A549 (cell line): ENCODE measurements around the gene UNC13B. TPM values are rescaled to one million over a fixed set of nuclear protein-coding genes. Genes with fewer than 3 reads are reported as not detected.

Experiments
- ATAC-seq, 2 experiments: fragments of 200-7000 bp in 1 of 2; fragments of >200 bp in 1 of 2; cut with Nextera tagmentation in 1 of 2; cut with Tn5 transposase in 1 of 2; 3 replicates each; pipeline versions ENCODE4 v1.8.0 to v1.9.1; 2018 to 2020; ENCODE audit warnings: mild to moderate bottlenecking in 1 of 2, moderate library complexity in 1 of 2
- CTCF ChIA-PET: fragments of 300-600 bp; sonication (Branson Sonifier 250); formaldehyde crosslinking; extraction: SDS; loops from one replicate; lab custom pipeline; 2021; ENCODE audit warnings: antibody characterized with exemption, inconsistent platforms; lab: Yijun Ruan, JAX
- POLR2A ChIA-PET: fragments of 350-600 bp; formaldehyde crosslinking; extraction: SDS; loops from one replicate; lab custom pipeline; 2021; ENCODE audit warnings: antibody characterized with exemption, inconsistent platforms; lab: Yijun Ruan, JAX
- DNase-seq, 2 experiments: peaks; one replicate each; pipeline versions ENCODE4 v3.0.0 to v3.0.0-alpha.2; 2011 to 2016; ENCODE audit warnings: low read depth in 1 of 2, low spot score in 1 of 2
- FAIRE-seq: peaks from 2 replicates; lab custom pipeline; 2011; peaks lifted over from hg19 to GRCh38; lab: Jason Lieb, UNC
- H3K27ac ChIP-seq, 2 experiments: fragments of >200 bp; sonication (Bioruptor Twin); formaldehyde crosslinking; 3 replicates each; pipeline ENCODE4 v1.5.1; 2016 to 2017
- H3K4me1 ChIP-seq: fragments of >200 bp; sonication (Bioruptor Twin); formaldehyde crosslinking; 3 replicates; pipeline ENCODE4 v1.6.1; 2016
- H3K4me2 ChIP-seq: fragments of >200 bp; sonication (Bioruptor Twin); formaldehyde crosslinking; 3 replicates; pipeline ENCODE4 v1.6.1; 2016
- H3K4me3 ChIP-seq: fragments of >200 bp; sonication (Bioruptor Twin); formaldehyde crosslinking; 3 replicates; pipeline ENCODE4 v1.5.1; 2016
- H3K9me3 ChIP-seq: fragments of >200 bp; sonication (Bioruptor Twin); formaldehyde crosslinking; 3 replicates; pipeline ENCODE4 v1.6.1; 2016
- BHLHE40 ChIP-seq: IDR thresholded peaks from 2 replicates; pipeline ENCODE4 v1.6.1; 2012; ENCODE audit warnings: low read depth, low read length, inconsistent platforms
- EHMT2 ChIP-seq: fragments of 200-600 bp; sonication (generic); IDR thresholded peaks from 2 replicates; pipeline ENCODE4 v1.6.1; 2016; ENCODE audit warnings: antibody characterized with exemption, low read depth, mild to moderate bottlenecking, moderate library complexity
- FOSB ChIP-seq: fragments of 250-450 bp; sonication (Bioruptor Pico); IDR thresholded peaks from 2 replicates; pipeline ENCODE4 v1.5.0; 2020; ENCODE audit warnings: mild to moderate bottlenecking, moderate library complexity
- JUN ChIP-seq, 2 experiments: fragments of >200 bp; sonication (Bioruptor Twin); formaldehyde crosslinking; IDR thresholded peaks; 2 replicates in 1 of 2; 3 replicates in 1 of 2; pipeline ENCODE4 v1.6.1; 2016 to 2017
- NFE2L2 ChIP-seq: fragments of 150-350 bp; conservative IDR thresholded peaks from 2 replicates; pipeline ENCODE4 v1.6.1; 2014; ENCODE audit warnings: low read length
- PHF8 ChIP-seq: fragments of 200-600 bp; sonication (generic); IDR thresholded peaks from 2 replicates; pipeline ENCODE4 v1.6.1; 2016; ENCODE audit warnings: low read depth, mild to moderate bottlenecking, antibody characterized with exemption, moderate library complexity, borderline replicate concordance
- POLR2A ChIP-seq: IDR thresholded peaks from 2 replicates; pipeline ENCODE4 v1.6.1; 2012; ENCODE audit warnings: mild to moderate bottlenecking, low read length
- SREBF2 ChIP-seq: fragments of 450-650 bp; IDR thresholded peaks from 2 replicates; pipeline ENCODE4 v1.6.1; 2014; ENCODE audit warnings: mild to moderate bottlenecking, moderate library complexity
- ZC3H11A ChIP-seq: fragments of 450-650 bp; IDR thresholded peaks from 2 replicates; pipeline ENCODE4 v1.6.1; 2014; ENCODE audit warnings: antibody characterized with exemption, mild to moderate bottlenecking
- ZNF302 ChIP-seq: fragments of 250-450 bp; sonication (Bioruptor Pico); IDR thresholded peaks from 2 replicates; pipeline ENCODE4 v1.9.0; 2021; ENCODE audit warnings: inconsistent platforms, mild to moderate bottlenecking, moderate library complexity
- WGBS: methylation state at CpG from one replicate; pipeline ENCODE4 v1.1.6; 2017; ENCODE audit errors: missing lambda C conversion rate; 5-methylcytosine and 5-hydroxymethylcytosine counted together
- polyA minus RNA-seq: library from RNA; depleted of rRNA, polyadenylated mRNA; stranded (reverse); fragments of >200 nt; gene quantifications from 2 replicates; pipeline ENCODE4 v1.2.3, GENCODE V29; 2011; rRNA and poly(A)+ RNA removed
- polyA plus RNA-seq, 4 experiments: library from polyadenylated mRNA; depleted of rRNA in 3 of 4; stranded (reverse); fragments of >200 nt; fragmentation: RNase III in 1 of 4; extraction: RNeasy Plus Mini Kit Qiagen cat#74134 plus additional on column Dnase treatment in 1 of 4; gene quantifications; 2 replicates in 3 of 4; 3 replicates in 1 of 4; pipeline ENCODE4 v1.2.3, GENCODE V29; 2011 to 2017
- TF ChIP-seq, protein P1 (sequence below): fragments of >200 bp; sonication (Bioruptor Twin); formaldehyde crosslinking; IDR thresholded peaks from 3 replicates; pipeline ENCODE4 v1.5.1; 2016
- TF ChIP-seq, protein P2 (sequence below): fragments of >200 bp; sonication (Bioruptor Twin); formaldehyde crosslinking; IDR thresholded peaks from 3 replicates; pipeline ENCODE4 v1.6.1; 2016
- TF ChIP-seq, protein P3 (sequence below): IDR thresholded peaks from 2 replicates; pipeline ENCODE4 v1.6.1; 2012
- TF ChIP-seq, protein P4 (sequence below): fragments of 200-600 bp; sonication (generic); IDR thresholded peaks from 2 replicates; pipeline ENCODE4 v1.6.1; 2016; ENCODE audit warnings: antibody characterized with exemption, mild to moderate bottlenecking, moderate library complexity

Gene UNC13B
- polyA plus RNA-seq (2011; rRNA removed) (17.8 and 24.0 TPM in 2 replicates), polyA plus RNA-seq (2017; fragmentation: RNase III; extraction: RNeasy Plus Mini Kit Qiagen cat#74134 plus additional on column Dnase treatment) (9.9 to 11.0 TPM (median 11.0 TPM) in 3 replicates), polyA minus RNA-seq (27.7 and 36.9 TPM in 2 replicates)
- polyA plus RNA-seq (2012; cell fraction: cytosol; rRNA removed): 5.9 and 6.4 TPM in 2 replicates
- polyA plus RNA-seq (2012; cell fraction: nucleus; rRNA removed): 7.3 and 11.6 TPM in 2 replicates

DNA sequence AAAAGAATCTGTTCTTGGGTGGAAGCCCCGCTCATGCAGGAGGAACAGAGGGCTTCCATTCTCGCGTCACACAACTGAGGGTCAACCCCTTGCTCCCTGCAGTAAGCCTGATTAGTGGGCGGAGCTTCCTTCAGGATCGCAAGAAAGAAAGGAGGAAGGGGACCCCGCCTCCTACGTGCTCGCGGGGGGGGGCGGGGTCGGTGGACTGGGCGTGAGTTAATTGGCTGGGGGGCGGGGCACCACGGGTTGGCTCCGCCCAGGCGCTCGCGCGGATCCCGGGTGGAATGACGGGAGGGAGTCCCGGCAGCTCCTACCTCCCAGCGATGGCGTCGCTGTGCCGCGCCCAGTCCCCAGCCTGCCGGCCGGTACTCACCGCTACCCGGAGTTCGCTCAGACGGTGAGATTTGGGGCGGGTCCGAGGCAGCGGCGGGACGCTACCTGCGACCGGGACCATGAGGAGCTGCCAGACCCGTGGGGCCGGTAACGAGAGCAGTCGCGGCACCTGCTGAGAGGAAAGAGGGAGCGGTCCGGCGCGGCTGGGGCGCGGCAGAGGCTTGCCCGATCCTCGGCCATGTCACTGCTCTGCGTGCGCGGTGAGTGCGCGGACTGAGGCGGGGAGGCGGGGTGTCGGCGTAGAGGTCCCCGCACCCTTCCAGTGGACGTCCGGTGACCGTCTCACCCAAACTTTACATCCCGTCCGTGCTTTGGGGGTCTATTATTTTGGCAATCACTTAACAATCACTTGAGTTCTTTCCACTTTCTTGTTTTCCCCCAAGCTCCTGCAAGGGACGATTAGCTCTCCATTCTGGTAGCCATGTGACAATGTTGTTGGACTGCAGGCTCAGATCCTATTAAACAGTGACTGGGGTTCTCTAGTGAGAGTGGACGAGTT, at the start of gene UNC13B:
UNC13B (plus strand) TSS at position 297 of the 892 bp plus-strand sequence; CDS start at position 572, 275 bp downstream.
- no peak for FAIRE-seq
- DNase-seq: peak; percentile 94 to 98
- Histone ChIP-seq H3K9me3 (no peaks in the 10 kb centered on the region), H3K4me1 (peaks cover 8% of the 10 kb centered on the region; the same call in 2 of the 3 replicates), H3K27ac (peak within 1 kb of the TSS; percentile 83 to 91)
- CTCF ChIA-PET: interaction anchor here (0.6 to 1.8 kb wide), 9 partner anchors 45 to 391 kb away, joined by 3 to 10 read pairs (median 4); no protein-coding TSS in a partner anchor
- TF ChIP-seq, protein P1, sequence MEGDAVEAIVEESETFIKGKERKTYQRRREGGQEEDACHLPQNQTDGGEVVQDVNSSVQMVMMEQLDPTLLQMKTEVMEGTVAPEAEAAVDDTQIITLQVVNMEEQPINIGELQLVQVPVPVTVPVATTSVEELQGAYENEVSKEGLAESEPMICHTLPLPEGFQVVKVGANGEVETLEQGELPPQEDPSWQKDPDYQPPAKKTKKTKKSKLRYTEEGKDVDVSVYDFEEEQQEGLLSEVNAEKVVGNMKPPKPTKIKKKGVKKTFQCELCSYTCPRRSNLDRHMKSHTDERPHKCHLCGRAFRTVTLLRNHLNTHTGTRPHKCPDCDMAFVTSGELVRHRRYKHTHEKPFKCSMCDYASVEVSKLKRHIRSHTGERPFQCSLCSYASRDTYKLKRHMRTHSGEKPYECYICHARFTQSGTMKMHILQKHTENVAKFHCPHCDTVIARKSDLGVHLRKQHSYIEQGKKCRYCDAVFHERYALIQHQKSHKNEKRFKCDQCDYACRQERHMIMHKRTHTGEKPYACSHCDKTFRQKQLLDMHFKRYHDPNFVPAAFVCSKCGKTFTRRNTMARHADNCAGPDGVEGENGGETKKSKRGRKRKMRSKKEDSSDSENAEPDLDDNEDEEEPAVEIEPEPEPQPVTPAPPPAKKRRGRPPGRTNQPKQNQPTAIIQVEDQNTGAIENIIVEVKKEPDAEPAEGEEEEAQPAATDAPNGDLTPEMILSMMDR: peak; percentile 13; the same call in 1 of the 3 replicates
- TF ChIP-seq BHLHE40 (no peak), JUN (IDR thresholded peaks at IDR 0.05) (peak; percentile 54 to 80; a peak in 4 of 5 replicates), EHMT2 (no peak), NFE2L2 (no peak), POLR2A (peak; percentile 80), PHF8 (peak; percentile 69)
- TF ChIP-seq, protein P2, sequence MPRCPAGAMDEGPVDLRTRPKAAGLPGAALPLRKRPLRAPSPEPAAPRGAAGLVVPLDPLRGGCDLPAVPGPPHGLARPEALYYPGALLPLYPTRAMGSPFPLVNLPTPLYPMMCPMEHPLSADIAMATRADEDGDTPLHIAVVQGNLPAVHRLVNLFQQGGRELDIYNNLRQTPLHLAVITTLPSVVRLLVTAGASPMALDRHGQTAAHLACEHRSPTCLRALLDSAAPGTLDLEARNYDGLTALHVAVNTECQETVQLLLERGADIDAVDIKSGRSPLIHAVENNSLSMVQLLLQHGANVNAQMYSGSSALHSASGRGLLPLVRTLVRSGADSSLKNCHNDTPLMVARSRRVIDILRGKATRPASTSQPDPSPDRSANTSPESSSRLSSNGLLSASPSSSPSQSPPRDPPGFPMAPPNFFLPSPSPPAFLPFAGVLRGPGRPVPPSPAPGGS: peak; percentile 44; the same call in 1 of the 3 replicates
- TF ChIP-seq, protein P3, sequence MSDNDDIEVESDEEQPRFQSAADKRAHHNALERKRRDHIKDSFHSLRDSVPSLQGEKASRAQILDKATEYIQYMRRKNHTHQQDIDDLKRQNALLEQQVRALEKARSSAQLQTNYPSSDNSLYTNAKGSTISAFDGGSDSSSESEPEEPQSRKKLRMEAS: peak; percentile 64
- TF ChIP-seq, all 56 proteins: peak for 6
- peak; percentile 98 to 99 for ATAC-seq
- Histone ChIP-seq H3K4me3 (peak within 1 kb of the TSS; percentile 62), H3K4me2 (peak within 1 kb of the TSS; percentile 92)
- WGBS: under 1% methylated on average over 17 of the region's 70 CpGs
- POLR2A ChIA-PET: interaction anchor here (0.6 to 1.2 kb wide), 12 partner anchors 10 to 368 kb away, joined by 3 to 11 read pairs (median 4); partner anchors contain the start of genes ATOSB and VCP

DNA sequence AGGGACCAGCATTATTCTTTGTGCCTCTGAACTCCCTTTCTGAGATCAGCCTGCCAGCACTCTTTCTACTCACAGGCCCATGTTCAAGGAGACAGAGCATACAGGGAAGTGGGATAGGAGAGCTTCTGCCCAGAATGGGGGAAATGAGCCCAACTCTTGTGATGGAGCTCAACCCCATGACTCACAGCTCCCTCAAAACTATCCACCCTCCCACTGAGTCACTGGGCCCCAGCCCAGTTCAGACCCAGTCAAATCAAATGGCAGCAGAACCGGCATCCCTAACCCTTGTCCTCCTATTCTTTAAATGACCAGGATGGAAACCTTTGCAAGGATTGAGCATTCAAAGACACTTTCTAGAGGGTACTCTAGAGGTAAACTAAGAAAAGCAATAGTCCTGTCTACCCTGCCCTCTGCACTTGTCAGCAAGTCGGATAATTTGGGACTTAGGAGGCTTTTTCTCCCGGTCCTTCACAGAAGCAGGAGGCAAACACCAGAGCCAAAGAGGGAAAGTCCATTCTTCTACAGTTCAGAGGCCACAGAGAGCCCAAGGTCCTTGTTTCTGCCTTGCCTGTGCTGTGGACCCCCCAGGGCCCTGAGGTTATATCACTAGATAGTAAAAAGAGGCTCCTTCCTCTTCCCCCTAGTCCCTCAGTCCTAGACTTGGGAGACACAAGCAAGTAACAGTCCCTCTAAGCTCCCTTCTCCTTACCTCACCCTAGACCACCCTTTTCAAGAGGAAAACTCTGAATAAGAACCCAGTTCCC, 49.4 kb upstream of the UNC13B start:
- H3K4me2 ChIP-seq: peak overlapping the region; percentile 91
- FAIRE-seq (no peak), DNase-seq (no peak), ATAC-seq (no peak)
- H3K4me1 ChIP-seq: peaks cover 47% of the 10 kb centered on the region
- WGBS: 78% methylated on average over 3 of the region's 3 CpGs
- H3K9me3 ChIP-seq: no peaks in the 10 kb centered on the region
- TF ChIP-seq SREBF2 (no peak), FOSB (CRISPR knock-in tag) (no peak), ZNF302 (CRISPR knock-in tag) (no peak), ZC3H11A (no peak)
- TF ChIP-seq, protein P3: no peak
- TF ChIP-seq, protein P4, sequence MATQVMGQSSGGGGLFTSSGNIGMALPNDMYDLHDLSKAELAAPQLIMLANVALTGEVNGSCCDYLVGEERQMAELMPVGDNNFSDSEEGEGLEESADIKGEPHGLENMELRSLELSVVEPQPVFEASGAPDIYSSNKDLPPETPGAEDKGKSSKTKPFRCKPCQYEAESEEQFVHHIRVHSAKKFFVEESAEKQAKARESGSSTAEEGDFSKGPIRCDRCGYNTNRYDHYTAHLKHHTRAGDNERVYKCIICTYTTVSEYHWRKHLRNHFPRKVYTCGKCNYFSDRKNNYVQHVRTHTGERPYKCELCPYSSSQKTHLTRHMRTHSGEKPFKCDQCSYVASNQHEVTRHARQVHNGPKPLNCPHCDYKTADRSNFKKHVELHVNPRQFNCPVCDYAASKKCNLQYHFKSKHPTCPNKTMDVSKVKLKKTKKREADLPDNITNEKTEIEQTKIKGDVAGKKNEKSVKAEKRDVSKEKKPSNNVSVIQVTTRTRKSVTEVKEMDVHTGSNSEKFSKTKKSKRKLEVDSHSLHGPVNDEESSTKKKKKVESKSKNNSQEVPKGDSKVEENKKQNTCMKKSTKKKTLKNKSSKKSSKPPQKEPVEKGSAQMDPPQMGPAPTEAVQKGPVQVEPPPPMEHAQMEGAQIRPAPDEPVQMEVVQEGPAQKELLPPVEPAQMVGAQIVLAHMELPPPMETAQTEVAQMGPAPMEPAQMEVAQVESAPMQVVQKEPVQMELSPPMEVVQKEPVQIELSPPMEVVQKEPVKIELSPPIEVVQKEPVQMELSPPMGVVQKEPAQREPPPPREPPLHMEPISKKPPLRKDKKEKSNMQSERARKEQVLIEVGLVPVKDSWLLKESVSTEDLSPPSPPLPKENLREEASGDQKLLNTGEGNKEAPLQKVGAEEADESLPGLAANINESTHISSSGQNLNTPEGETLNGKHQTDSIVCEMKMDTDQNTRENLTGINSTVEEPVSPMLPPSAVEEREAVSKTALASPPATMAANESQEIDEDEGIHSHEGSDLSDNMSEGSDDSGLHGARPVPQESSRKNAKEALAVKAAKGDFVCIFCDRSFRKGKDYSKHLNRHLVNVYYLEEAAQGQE: no peak
- POLR2A ChIA-PET: interaction anchor here (0.7 to 3.2 kb wide), 6 partner anchors 9 to 441 kb away, joined by 3 to 28 read pairs (median 4); partner anchors contain the start of genes FANCG, STOML2, UNC13B and VCP
- CTCF ChIA-PET: interaction anchor here (0.7 to 15.8 kb wide), 7 partner anchors 9 to 410 kb away, joined by 3 to 129 read pairs (median 5); partner anchors contain the start of genes PIGO and STOML2
- H3K4me3 ChIP-seq: peak overlapping the region; percentile 34; the same call in 1 of the 3 replicates
- peak overlapping the region; percentile 75 to 85 for H3K27ac ChIP-seq
